Islet precursor cell (in vitro differentiated cells): ENCODE results near the gene TIAM2.

Source experiments
- DNase-seq: peaks from one replicate; pipeline ENCODE4 v3.0.0-alpha.2; 2018

Gene TIAM2

DNA sequence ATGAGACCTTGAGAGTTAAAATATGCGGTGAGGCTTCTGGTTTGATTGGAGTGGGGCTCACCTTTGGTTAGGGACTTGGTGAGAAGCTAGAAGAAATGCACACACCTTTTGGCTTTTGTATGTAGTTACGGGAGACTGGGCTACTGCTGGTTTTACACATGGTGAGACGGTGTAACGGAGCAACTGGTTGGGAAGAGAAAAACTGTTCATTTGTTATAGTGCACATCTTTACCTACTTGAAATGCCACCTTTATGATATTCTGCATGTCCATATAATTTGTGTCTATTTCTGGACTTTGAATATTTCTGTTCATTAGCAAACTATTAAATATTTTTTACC is 31.6 kb downstream of the TIAM2 start:
- no peak for DNase-seq

DNA sequence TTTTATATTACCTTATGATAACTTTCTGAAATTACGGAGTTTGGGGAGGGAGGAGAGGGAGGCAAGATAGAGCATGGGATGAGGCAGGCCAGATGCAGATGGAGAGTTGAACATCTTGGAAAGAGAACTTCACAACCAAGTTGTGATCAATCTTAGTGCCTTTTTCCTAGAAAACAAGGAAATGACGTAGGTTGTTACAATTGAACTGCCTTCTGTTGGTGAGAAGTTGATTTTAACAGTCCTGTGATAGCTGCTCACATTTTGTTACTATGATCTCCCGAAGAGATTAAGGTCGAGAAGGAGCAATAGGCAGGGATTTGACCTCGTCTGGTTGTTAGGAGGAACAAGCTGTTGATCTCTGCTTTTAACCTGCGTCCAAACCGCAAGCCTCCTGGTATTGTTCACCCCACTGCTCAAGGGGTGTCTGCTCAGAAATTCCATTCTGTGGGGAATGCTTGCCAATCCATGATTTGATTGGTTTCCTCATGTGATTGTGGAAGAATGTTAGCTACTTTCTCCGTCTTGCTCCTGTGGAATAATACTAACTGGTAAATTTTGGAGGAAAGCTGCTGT is 35.1 kb downstream of the TIAM2 start:
- no peak for DNase-seq

DNA sequence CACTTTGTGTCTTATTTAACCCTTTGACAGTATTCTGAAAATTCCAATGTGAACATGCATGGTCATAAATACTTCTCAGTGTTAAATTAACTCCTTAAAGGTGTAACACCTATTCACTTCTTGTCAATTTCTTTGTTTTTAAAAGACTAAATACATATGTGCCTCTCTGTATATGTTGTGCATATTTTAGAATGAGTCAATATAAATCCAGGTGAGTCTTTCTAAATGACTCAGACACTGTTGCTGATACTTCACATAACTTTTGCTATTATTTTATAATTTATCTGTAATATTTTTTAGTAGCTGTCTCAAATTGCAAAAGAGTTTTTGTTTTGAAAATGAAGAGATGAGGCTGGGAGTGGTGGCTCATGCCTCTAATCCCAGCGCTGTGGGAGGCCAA is 36.0 kb downstream of the TIAM2 start:
- no peak for DNase-seq

DNA sequence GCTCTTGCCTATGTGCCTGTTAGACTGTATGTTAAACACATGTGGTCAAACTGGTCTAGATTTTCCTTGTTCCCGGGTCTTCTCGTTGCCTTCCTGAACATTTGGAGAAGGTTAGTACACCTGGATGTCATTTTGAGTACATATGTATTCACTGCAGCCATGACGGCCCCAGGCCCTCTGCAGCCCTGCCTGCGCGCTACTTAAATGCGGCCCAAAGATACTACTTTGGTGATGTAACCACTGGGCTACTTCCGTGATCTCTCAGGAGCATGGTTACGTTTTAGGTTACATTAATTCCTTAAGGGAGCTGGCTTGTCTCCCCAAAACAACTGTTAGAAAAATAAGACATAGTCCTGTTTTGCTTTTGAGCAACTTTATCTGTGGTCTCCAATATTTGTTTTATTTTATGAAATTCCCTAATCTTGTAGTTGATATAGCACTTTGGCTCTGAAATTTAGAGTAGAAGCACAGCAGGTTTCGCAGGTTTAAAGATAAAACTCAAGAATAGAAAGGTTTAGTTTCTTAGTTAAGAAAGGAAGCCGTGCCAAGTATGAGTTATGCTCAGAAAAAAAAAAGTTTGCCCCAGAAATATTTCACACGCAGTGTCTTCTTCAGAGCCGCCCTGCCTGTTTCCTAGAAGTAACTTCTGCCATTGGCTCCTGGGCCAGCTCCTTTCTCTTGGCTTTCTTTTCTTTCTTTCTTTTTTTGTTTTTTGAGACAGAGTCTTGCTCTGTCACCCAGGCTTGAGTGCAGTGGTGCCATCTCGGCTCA is 38.1 kb downstream of the TIAM2 start:
- no peak for DNase-seq

DNA sequence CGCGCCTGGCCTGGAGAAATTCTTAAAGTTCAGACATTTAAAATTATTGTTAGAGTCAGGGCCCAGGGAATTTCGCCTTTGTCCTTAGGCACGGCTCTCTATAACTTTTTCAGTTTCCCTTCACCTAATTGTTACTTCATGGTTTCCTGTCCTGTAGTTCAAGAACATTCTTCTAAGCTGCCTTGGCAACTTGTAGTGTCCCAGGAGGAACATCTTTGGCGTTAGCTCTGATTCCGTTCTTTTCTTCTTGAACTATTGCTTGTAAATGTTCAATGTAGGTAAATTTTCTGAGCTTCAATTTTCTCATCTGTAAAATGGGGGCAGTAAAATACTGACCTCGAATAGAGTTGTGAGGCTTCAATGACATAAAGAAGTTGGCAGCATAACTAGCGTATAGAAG is 41.8 kb downstream of the TIAM2 start:
- DNase-seq = no peak

DNA sequence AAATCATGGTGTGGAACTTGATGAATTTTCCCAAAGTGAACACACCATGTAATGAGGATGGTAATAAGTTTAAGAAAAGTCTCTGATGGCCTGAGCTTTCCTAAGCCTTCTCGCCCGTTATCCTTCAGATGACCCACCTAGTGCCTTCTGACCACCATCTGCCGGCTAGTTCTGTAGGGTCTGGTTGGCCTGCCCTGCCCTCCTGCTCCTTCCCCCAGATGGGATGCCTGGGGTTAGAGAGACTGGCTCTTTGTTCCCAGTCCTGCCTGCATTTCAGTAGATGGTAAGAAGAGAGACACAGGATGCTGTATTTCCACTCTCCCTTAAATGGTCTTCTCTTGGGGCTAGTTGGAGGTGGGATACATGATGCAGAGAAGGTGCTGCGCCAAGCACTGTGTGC is 43.0 kb downstream of the TIAM2 start:
- DNase-seq = no peak

DNA sequence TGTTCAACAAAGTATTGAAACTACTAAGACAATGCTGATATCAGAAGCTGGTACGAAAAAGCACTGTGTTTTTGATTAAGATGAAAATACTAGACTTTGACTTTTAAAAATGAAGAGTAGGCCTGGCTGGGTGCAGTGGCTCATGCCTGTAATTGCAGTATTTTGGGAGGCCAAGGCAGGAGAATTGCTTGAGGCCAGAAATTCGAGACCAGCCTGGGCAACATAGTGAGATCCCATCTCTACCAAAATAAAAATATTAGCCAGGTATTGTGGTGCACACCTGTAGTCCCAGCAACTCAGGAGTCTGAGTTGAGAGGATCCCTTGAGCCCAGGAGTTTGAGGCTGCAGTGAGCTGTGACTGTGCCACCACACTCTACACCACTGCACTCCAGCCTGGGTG is 43.4 kb downstream of the TIAM2 start:
- no peak for DNase-seq

DNA sequence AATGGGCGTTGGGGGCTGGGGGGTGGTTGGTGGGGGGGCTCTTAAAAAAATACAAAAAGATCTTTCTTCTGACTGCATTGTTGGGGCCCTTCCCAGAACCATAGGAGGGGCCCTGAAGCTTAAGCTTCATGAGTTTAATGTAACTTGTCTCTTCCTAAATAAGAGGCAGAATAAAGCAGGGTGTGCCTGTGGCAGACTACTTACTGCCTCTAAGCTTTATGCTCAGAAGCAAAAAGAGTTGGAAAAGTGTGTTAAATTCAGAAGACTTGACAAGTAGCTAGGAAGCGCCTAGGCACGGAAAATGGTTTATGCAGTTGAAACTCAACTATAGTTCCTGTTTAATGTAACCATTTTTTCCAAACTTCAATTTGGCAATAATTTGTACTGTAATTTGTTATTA is 44.5 kb downstream of the TIAM2 start:
- DNase-seq = no peak

DNA sequence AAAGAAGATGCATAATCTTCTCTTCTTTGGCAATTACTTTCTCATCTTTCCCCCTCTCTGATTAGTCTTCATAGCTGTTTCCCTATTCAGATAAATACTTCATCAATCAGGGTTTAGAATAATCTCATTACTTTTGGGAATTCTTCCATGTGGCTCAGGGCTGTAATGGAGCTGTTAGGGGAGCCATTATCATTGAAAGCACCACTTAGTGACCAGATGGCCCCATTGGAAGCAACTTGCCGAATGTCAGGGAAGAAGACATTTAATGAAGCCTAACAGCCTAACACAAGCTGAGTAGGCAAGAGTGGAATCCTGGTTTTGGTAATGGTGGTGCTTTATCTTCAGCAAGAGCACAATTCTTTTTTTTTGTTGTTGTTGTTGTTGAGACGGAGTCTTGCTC is 45.0 kb downstream of the TIAM2 start:
- DNase-seq = no peak

DNA sequence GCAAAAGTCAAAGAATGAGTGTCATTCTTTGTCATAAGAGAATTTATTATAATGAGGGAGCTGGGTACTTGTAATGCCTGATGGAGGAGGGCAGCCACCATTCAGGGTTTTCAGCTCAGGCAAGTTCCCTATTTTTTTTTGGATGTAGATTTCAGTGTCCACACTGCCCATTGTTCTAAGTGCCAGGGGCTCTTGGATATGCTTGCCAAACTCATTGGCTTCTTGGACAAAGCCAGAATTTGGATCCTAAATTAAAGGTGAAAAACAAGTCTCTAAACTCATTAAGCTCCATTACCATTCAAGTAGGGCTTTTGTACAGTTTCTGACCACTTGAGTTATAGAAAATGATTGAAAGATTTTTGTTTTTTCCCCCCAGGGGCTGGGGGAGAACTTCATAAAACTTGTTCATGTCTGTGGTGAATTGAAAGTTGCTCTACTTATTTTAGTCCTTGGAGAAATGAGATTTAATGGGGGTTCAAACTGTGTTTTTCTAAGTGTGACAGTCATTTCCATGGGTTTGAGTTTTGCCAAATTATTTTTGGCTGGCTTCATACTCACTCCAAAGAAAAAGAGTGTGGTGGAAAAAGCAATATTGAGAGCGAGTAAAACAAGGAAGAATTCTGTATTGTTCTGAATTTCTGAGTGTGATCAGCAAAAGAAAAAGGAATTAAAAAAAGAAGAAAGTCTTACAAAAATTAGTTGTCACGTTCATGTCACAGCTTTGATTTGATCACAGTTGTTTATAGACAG is 46.0 kb downstream of the TIAM2 start:
- no peak for DNase-seq

DNA sequence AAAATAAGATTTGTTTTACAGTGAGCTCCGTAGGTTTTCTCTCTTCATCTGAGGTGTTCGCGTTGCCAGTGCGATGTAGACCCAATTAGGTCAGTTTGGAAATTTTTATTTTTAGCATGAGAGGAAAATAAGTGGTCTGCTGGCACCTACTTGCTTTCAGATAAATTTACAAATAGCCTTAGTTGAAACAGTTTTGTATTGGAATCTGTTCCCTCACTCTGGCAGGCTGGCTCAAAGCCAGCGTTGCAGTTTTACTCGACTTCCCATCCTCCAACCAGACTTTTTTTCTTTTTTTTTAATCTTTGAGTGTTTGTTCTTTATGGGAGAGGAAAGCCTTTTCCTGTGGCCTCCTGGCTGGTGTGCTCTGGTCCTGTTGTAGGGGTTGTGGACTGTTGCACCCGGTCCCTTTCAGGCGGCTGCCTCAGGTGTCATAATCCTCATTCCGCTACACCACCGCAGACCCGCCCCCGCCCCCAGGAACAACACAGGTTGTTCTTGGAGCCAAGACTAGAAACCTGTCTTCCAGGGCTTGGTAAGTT is 46.7 kb downstream of the TIAM2 start:
- DNase-seq = no peak

DNA sequence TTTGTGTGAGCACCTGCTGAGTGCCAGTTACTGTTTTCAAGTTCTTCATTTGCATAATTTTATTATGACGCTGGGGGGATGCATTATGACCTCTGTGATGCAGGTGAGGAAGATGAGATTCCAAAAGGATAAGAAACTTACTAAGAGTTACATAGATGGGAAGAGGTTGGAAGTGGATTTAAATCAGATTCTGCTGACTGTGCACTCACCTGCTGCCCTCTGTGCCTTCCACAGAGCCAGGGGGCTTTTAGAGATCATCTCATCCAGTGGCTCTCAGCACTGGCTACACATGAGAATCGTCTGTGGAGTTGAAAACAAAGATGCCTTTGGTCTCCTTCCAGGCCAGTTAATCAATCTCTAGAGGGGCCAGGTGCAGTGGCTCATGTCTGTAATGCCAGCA is 47.9 kb downstream of the TIAM2 start:
- no peak for DNase-seq

DNA sequence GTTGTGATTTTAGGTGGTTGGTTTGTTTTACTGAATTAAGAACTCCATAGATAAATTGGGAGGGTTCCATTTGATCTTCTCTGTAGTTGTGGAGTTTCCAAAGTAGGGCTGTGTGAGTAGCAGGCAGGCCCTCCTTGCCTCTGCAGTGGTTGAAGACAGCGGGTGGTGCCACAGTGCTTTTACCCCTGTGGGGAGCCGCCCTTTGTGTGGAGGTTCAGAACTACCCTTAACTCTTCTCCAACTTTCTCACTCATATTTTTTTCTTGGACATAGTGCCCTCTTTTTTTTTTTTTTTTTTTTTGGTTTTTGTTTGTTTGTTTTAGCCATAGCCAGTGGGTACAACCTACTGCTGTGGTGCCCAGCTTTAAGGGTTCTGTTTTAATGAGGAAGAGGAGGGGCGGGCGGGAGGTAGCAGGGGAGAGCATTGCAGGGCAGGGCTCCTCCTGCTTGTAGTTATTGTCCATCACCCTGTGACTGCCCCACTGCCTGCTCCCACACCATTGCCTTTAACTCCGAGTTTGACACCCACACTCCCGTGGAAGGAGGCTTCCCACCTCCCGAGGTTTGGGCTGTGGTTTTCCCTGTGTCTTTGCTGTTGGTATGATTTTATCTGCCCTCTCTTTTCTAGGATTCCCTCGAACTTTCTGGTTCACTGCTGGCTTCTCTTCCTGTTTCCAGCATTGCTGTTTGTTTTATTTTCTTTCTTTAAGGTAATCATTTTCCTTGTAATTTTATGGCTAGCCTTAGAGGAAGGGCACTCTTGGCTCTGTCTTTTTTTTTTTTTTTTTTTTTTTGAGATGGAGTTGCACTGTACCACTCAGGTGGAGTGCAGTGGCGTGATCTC is 50.7 kb downstream of the TIAM2 start:
- DNase-seq = no peak

DNA sequence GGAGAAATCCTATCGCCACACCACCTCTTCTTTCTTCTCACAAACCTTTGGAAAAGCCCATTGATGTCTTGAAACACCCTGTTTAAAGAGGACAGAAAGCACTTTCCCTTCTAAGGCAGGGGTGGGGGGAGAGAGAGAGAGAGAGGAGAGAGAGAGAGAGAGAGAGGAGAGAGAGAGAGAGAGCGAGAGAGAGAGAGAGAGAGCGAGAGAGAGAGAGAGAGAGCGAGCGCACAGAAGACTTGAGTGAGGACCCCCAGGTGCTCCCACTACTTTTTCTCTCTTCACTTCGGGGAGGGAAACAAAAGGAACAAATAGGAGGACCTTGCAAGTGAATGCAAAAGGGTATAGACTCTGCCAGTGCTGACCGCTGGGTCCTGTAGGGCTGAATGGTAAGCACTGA is 52.4 kb downstream of the TIAM2 start:
- DNase-seq = no peak

DNA sequence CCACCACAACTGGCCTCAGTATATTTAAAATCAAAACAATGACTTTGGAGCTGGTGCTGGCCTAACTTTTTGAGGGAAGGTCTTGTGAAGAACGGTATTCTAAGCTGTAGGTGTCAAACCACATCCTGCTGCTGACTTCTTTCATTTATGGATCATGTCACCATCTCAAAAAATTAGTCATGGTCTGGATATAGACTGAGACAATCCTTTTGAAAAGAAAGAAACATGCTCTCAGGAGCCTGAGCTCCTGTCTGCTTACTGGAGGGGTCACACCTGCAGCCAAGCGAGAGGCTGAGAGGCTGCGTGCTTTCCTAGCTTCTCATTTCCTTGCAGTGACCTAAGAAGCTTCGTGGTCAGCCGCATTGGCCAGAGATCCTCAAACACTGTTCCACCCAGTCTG is 55.2 kb downstream of the TIAM2 start:
- DNase-seq = no peak

DNA sequence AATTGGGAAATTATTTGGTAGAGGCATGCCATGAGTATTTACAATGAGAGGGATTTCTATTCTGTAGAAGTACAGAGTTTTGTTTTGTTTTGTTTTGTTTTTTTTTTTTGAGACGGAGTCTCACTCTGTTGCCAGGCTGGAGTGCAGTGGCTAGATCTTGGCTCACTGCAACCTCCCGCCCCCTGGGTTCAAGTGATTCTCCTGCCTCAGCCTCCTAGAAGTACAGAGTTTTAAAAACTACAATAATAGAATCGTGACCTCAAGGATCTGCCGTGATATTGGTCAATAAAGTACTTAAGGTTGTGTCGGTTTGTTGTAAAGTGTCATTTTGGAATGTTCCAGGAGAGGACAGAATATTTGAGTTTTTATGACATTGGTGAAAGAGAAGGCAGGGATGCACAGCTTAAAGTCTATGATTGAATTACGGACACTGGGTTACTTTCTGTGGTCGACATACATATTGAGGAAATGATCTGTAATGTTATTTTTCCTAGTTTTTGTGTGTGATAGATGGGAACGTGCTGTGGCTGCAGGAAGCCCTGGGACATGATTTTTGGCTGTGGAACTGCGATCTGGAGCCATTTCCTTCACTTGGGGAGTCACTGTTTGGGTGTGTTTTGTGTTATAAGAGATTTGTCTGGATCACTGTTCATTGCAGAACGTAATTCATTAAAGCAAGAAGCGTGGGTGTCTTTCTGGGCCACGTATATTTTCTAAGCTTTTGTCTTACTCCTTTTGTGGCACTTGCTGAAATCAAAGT is 59.6 kb downstream of the TIAM2 start:
- DNase-seq = no peak

DNA sequence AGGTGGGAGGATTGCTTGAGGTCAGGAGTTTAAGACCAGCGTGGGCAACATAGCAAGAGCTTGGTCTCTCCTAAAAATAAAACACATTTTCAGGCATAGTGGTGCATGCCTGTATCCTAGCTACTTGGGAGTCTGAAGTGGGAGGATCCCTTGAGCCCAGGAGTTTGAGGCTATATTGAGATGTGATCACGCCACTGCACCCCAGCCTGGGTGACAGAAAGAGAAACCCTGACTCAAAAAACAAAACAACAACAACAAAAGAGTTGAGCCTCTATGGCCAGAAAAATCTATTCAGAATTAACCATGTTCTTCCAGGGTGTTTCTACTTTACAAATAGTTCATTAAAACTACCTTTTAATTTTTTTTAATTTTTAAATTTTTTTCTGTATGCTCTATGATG is 60.6 kb downstream of the TIAM2 start:
- DNase-seq = no peak

DNA sequence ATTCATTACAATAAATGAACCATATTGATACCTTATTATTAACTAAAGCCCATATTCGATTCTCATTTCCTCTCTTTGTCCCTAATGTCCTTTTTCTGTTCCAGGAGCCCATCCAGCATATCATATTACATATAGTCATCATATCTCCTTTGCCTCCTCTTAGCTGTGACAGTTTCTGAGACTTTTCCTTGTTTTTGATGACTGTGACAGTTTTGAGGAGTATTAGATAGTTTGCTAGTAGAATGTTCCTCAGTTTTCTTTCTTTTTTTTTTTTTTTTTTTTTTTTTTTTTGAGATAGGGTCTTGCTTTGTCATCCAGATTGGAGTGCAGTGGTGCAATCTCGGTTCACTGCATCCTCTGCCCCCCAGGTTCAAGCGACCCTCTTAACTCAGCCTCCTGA is 61.6 kb downstream of the TIAM2 start:
- DNase-seq = no peak

DNA sequence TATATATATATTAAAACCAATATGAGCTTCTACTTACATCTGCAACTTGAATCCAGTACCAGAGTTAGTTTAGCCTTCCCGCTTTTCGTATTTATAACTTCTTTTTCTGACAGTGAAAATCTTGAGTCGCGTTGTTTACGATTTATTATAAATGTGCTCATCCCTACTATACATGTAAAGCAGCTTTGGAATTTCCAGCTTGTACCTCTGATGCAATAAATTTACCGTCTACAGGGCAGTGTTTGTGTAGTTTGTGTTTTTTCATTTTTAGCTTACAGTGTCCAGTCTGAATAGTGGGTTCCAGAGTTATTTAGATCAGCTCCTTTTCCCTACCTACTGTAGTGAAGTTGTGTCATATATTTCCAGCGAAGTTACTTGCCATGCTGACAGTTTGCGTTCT is 66.3 kb downstream of the TIAM2 start:
- DNase-seq = no peak

DNA sequence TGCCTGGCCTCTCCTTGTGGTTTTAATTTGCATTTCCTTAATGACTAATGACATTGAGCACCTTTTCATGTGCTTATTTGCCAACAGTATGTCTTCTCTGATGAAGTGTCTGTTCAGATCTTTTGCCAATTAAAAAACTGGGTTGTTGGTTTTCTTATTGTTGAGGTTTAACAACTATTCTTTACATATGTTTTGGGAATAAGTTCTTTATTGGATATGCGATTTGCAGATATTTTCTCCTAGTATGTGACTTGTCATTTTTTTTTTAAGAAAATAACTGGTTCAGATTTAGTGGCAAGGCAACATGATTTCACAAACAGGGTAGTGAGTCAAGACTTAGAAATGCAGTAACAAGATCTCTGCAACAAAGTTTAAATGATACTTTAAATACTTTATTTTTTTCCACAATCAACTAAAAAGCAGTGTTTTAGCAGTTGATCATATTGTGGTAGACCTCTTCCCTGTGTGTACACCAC is 67.8 kb downstream of the TIAM2 start:
- DNase-seq = no peak

DNA sequence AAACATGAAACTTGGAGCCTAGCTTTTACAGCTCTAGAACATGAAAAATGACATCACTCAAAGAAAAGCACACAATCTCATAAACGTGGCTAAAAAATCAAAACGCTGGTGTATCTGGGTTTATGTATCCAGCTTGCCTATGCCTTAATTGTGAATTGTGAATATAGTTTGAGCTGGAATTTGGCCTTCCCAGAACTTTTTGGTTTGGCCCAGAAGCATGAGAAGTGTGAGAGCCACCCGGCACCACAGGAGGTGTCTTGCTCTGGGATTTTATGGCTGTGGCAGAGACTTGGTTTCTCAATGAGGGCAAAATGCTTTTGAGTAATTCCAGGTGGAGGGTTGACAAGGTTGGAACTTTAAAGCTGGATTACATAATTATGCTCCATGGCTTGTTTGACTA is 69.2 kb downstream of the TIAM2 start:
- no peak for DNase-seq

DNA sequence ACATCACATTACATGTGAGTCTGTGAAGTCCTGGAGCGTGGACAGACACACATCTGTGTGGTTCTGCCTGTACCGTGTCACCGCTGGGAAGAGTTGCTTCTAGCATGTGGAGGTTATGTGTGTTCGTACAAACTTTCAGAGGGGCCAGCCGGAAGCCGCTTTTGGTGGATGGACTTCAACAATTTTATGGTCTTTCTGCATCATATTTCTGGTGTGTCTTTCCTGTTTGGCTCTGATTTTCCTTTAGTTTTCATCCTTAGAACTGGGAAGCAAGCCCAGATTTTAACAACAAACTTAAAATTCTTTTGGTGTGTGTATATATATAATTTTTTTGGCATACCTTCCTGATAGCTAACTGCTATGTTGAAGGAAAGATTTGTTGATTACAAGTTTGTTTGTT is 71.2 kb downstream of the TIAM2 start:
- no peak for DNase-seq
